GM19455 (cell line): ENCODE measurements around the gene GABRB3.

Experiments
- ATAC-seq: cut with Tn5 transposase; IDR thresholded peaks from one replicate; pipeline ENCODE4 v1.9.1; 2021; ENCODE audit not compliant: unreplicated experiment

Gene GABRB3

DNA sequence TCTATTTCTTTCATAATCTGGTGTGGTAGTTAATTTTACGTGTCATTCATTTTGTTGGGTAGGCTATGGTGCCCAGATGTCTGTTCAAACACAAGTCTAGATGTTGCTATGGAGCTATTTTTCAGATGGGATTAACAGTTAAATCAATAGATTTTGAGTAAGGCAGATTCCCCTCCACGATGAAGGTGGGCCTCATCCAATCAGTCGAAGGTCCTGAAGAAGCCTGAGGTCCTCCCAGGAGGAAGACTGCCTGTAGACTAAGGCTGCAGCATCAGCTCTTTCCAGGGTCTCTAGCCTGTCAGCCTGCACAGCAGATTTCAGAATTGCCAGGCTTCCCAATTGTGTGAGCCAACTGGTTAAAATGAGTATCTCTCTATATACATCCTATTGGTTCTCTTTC lies 92.9 kb downstream of the GABRB3 start:
- no peak for ATAC-seq

DNA sequence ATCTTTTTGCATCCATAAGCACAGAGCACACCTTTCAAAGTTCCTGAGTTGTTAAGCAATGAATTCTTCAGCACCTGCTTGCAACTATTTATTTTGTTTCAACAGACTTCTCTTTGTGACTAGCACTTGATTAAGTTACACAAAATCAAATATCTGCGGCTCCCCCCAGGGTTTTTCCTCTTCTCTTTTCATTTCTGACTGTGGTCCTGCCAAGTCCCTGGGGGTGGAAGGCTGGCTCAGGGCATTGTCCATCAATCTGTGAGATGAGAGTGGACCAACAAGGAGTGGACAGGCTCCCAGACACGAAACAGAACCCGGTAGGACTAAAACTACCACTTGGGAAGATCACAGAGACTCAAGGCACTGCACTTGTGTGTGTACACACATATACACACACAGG lies 96.8 kb downstream of the GABRB3 start:
- ATAC-seq, result no peak

DNA sequence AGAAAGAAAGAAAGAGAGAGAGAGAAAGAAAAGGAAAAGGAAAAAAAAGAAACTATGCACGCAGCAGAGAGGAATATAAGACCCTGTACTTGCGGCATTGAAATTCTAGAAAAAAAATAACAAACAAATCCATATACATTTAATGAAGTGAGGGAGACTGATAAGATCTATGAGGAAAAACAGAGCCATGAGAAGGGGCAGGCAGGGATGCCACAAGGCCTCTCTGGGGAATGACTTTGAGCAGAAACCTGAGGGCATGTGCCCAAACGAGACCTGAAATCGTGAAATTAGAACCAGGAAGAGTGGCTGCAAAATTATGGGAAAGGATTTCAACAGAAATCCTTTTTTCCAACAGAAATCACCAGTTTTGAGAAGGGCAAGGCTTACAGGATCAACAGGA lies 98.4 kb downstream of the GABRB3 start:
- ATAC-seq, result no peak

- ATAC-seq, result no peak
Measured at GRCh38 chr15:26673445-26673844, 99.4 kb downstream of the GABRB3 start.

- ATAC-seq, result no peak
Measured at GRCh38 chr15:26670116-26670515, 102.8 kb downstream of the GABRB3 start.

DNA sequence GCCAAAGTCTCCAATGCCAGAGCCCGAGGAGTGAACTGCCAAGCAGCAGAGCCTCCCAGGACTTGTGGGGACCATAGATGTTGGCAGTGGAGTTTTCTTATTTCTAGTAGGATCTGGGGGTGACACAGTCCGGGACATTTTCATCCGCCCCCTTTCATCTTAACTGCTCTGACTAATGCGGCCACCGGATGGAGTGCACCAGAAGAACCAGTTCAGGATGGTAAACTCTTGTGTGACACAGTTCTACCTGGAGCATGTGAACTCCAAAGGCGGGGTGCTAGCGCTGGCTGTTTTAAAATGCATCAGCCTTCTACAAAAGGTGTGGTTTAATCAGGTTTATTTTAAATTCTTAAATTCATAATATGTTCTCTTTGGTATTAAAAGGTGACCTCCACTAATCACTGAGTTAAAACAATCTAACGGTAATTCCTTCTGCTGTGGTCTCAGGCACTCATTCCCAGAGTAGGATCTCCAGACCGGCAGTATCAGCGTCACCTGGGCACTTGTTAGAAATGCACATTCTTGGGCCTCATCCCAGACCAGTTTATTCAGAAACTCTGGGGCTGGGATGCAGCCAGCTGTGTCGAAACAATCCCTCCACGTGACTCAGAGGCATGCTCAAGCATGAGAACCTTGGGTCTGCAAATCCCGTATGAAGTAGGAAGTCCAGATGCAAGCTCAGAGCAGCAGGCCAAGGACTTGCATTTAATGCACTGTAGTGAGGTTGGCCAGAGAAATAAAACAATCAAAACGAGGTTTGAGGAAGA lies 105.5 kb downstream of the GABRB3 start:
- no peak for ATAC-seq

DNA sequence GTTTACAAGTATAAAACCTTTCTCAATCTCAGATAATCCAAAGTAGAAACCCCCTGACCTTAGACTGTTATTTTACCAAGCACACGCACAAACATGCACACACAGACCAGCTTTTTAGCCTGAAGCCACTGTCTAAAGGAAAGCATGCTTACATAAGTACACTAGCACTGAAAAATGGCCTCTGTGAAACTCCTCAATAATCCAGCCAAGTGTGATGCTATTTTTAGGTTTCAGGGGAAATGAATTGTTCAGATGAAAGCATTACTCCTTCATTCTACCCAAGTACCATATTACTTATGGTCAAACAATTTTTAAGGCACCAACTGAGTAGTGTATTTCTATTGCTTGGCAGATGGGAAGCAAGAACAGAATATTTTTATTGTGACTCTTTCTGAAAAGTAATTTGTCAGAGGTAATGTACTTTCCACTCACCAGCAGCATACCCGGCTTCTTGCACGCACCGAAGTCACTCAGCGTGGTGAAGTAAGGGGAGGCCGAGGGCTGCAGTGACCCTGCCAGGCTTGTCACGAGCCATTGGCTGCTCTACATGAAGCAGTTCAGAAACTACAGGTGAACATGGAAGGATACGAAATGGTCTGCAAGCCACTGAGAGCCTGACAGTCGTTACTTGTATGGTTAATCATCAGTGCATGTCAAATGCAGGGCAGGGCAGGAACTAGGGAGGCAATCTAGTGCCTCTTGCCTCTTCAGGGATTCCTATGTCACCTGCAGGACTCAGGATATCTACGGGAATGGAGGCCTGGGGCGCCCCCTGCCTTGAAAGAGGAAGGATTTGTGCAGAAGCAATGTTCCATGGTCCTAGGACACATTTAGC lies 106.7 kb downstream of the GABRB3 start:
- ATAC-seq, result no peak

GRCh38 chr15:26662283-26662682 lies 110.6 kb downstream of the GABRB3 start:
- ATAC-seq, result no peak

GRCh38 chr15:26661748-26662147 lies 111.1 kb downstream of the GABRB3 start:
- no peak for ATAC-seq

GRCh38 chr15:26661107-26661506 lies 111.8 kb downstream of the GABRB3 start:
- no peak for ATAC-seq

- ATAC-seq, result no peak
Measured at GRCh38 chr15:26660241-26660640, 112.6 kb downstream of the GABRB3 start.

- no peak for ATAC-seq
Measured at GRCh38 chr15:26658290-26658689, 114.6 kb downstream of the GABRB3 start.

DNA sequence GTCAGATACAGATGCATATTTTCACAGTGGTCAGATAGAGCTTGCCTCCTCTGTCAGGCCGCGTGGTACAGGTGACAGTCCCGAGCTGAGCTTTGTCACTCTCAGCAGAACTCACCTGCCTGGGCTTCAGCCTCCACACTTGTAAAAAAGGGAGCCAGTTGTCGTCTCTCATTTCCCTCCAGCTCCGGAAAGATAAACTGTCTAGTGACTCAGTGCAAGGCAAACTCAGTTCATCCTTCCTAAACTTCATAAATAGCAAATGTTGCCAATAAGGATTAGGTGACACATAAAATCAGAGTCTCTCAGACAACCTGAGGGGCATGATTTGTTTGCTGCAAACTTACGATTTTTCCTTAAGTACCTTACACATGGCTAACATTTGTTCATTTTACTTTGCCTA lies 116.8 kb downstream of the GABRB3 start:
- ATAC-seq, result no peak

DNA sequence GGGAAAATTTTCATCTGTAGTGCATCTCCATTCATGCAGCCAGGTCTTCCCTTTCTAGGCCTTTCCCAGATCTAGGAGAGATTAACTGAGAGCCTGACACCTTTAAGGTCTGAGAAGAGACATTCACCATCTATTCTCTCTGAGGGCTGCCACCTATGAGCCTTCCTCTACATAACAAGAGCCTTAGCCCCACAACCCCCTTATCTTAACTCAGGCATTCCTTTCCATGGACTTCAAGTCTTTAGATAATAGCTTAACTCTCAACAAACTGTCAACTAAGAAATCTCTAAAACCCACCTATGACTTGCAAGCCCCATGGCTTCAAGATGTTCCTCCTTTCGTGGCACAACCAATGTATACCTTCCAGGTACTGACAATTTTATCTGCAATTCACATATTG lies 121.0 kb downstream of the GABRB3 start:
- ATAC-seq, result no peak

DNA sequence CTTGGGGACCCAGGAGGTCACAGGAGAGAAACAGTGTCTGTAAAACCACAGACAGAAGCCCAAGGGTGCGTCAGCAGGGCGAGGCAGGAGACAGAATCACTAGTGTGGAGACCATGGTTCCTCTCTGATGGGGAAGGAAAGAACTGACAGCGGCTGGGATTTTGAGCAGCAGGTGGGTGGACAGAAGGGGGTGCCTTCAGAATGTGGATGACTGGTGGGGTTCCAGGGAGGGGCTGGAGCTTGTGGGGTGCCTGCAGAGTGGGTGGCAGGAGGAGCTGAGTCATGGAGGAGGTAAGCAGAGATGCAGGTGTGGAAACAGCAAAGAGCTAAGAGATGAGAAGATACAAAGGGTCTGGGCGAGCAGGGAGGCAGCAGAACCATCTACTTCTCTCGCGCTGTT lies 124.2 kb downstream of the GABRB3 start:
- no peak for ATAC-seq

DNA sequence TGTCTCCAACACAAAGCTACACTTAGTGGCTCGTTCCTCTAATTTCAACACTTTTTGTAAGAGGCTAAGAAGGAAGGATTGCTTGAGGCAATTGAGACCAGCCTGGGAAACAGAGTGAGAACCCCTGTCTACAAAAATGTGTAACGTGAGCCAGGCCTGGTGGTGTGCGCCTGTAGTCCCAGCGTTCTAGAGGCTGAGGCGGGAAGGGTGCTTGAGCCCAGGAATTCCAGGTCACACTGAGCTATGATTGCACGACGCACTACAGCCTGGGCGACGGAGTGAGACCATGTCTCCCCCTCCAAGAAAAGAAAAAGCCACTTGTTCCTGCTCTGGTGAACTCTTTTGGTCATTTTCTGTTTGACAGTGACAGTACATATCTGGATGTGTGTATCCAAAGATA lies 127.9 kb downstream of the GABRB3 start:
- no peak for ATAC-seq

- ATAC-seq, result no peak
Measured at GRCh38 chr15:26641144-26641543, 131.7 kb downstream of the GABRB3 start.

GRCh38 chr15:26640601-26641000 lies 132.3 kb downstream of the GABRB3 start:
- no peak for ATAC-seq

DNA sequence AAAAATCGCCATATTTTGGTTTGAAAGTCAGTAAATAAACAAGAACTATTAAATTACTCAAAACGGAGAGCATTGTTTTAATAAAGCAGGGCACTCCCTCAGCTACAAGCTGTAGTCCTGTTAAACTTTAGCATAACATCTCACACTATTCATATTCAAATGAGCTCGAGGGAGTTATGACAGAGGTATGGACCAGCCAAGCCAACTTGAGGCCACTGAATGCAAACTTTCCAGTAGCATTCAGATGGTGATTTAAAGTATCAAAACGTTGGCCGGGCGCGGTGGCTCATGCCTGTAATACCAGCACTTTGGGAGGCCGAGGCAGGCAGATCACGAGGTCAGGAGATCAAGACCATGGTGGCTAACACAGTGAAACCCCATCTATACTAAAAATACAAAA lies 132.9 kb downstream of the GABRB3 start:
- no peak for ATAC-seq

- ATAC-seq, result no peak
Measured at GRCh38 chr15:26635614-26636013, 137.3 kb downstream of the GABRB3 start.

DNA sequence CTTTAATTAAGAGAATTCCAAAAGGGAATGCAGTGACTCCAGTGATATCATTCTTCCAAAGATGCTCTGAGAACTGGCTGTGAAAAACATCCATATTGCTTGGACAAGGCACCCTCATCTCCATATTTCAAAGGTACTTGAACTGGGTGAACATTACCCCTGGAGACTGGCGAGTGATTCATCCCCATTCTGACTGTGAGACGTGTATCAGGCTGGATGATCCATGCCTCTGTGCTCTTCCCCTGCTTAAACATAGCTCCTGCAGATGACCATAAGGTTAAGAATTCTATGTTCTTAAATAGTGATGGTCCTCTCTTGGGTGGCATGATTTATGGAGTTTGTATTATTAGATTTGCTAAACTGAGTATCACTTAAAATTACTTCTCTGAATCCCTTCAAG lies 137.8 kb downstream of the GABRB3 start:
- no peak for ATAC-seq

DNA sequence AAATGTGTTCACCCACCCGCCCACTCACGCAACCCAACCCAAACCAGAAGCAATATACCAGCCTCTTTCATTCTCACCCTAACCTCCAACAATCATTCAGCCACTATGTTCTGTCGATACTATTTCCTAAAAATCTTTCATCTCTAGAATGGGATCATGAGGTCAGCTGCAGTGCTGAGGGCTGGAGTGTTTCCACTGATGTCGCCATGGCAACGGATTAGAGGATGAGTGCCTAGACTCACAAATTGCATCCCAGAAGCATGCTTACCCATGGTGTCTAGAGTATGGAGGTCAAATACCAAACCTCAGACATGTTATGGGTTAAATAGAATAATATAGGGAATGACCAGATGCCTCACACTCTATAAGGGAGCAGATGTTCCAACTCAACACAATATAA lies 138.5 kb downstream of the GABRB3 start:
- ATAC-seq, result no peak
